ENCODE results near the gene LAMC1.

The LAMC1 gene

DNA sequence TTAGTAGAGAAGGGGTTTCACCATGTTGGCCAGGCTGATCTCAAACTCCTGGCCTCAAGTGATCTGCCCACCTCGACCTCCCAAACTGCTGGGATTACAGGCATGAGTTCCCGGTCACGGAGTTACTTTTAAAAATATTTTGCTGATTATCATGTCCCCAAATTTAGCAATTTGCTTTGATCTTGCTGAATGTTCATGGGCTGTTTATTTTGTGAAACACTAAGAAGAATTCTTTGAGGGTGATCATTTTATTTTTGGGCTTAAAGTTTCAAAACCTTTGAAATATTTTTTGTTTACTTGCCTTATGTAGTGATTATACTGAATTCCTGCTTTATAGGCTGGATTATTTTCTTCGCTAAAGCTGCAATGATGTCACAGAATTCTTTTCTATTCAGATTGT lies 11.4 kb upstream of the LAMC1 start:
- H3K4me3 ChIP-seq (ENCODE audit: low read depth, low read length): no peak overlapping the region
- ChIA-PET CTCF (interaction anchor here (0.7 kb wide), 1 partner anchor 335 kb away, joined by 3 read pairs; no protein-coding TSS in a partner anchor), POLR2A (no interaction called here)
- no peaks in the 10 kb centered on the region for H3K4me1 ChIP-seq (ENCODE audit: control insufficient read depth, insufficient read depth, low read length)
- H3K36me3 ChIP-seq (ENCODE audit: control insufficient read depth in 2 of 2, insufficient read depth in 1 of 2, low read length in 2 of 2): no peaks in the 10 kb centered on the region
- no peak for TF ChIP-seq ZNF747 (tag by site-specific recombination; IDR thresholded peaks at IDR 0.05)
- no peak for TF ChIP-seq FEZF1 (tag by site-specific recombination; IDR thresholded peaks at IDR 0.05)
- no peak for TF ChIP-seq WT1 (tag by site-specific recombination; IDR thresholded peaks at IDR 0.05)
- no peak for TF ChIP-seq GFI1B (tag by site-specific recombination; IDR thresholded peaks at IDR 0.05)
- TF ChIP-seq, protein P1, sequence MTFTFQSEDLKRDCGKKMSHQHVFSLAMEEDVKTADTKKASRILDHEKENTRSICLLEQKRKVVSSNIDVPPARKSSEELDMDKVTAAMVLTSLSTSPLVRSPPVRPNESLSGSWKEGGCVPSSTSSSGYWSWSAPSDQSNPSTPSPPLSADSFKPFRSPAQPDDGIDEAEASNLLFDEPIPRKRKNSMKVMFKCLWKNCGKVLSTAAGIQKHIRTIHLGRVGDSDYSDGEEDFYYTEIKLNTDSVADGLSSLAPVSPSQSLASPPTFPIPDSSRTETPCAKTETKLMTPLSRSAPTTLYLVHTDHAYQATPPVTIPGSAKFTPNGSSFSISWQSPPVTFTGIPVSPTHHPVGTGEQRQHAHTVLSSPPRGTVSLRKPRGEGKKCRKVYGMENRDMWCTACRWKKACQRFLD (tag by site-specific recombination; IDR thresholded peaks at IDR 0.05): no peak
- no peak for TF ChIP-seq ZNF664 (tag by site-specific recombination; IDR thresholded peaks at IDR 0.05)
- TF ChIP-seq ZNF391 (tag by site-specific recombination; IDR thresholded peaks at IDR 0.05; ENCODE audit: borderline replicate concordance, low read depth): no peak
- TF ChIP-seq ZNF274 (IDR thresholded peaks at IDR 0.05; ENCODE audit: low read length): no peak
- TF ChIP-seq ZNF274 (tag by site-specific recombination; IDR thresholded peaks at IDR 0.05; ENCODE audit: borderline replicate concordance): no peak
- H3K9me3 ChIP-seq (ENCODE audit: control insufficient read depth, insufficient read depth, low read depth, low read length): no peaks in the 10 kb centered on the region
- H3K27ac ChIP-seq (ENCODE audit: extremely low read depth, low read depth, low read length): no peak overlapping the region

- peak; percentile 68; the same call in 1 of the 2 replicates for TF ChIP-seq ZNF121 (tag by site-specific recombination; IDR thresholded peaks at IDR 0.05)
- no peak for TF ChIP-seq KLF8 (tag by site-specific recombination; IDR thresholded peaks at IDR 0.05)
- TF ChIP-seq ZNF138 (tag by site-specific recombination; IDR thresholded peaks at IDR 0.05; ENCODE audit: borderline replicate concordance): no peak
- ChIA-PET POLR2A (no interaction called here), CTCF (interaction anchor here (0.7 kb wide), 2 partner anchors 270 to 336 kb away, joined by 3 read pairs; no protein-coding TSS in a partner anchor)
- H3K9me3 ChIP-seq (ENCODE audit: control insufficient read depth, insufficient read depth, low read depth, low read length): no peaks in the 10 kb centered on the region
- H3K27ac ChIP-seq (ENCODE audit: extremely low read depth, low read depth, low read length): no peak overlapping the region
- H3K4me3 ChIP-seq (ENCODE audit: low read depth, low read length): no peak overlapping the region
- H3K36me3 ChIP-seq (ENCODE audit: control insufficient read depth in 2 of 2, insufficient read depth in 1 of 2, low read length in 2 of 2): no peaks in the 10 kb centered on the region
- no peaks in the 10 kb centered on the region for H3K4me1 ChIP-seq (ENCODE audit: control insufficient read depth, insufficient read depth, low read length)
Observed at GRCh38 chr1:183012301-183012994, 10.8 kb upstream of the LAMC1 start.

GRCh38 chr1:183019139-183019740 lies 4.0 kb upstream of the LAMC1 start:
- peak; percentile 45; the same call in 1 of the 2 replicates for TF ChIP-seq ZNF629 (tag by site-specific recombination; IDR thresholded peaks at IDR 0.05)
- TF ChIP-seq, protein P2, sequence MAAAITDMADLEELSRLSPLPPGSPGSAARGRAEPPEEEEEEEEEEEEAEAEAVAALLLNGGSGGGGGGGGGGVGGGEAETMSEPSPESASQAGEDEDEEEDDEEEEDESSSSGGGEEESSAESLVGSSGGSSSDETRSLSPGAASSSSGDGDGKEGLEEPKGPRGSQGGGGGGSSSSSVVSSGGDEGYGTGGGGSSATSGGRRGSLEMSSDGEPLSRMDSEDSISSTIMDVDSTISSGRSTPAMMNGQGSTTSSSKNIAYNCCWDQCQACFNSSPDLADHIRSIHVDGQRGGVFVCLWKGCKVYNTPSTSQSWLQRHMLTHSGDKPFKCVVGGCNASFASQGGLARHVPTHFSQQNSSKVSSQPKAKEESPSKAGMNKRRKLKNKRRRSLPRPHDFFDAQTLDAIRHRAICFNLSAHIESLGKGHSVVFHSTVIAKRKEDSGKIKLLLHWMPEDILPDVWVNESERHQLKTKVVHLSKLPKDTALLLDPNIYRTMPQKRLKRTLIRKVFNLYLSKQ (tag by site-specific recombination; IDR thresholded peaks at IDR 0.05; ENCODE audit: borderline replicate concordance): no peak
- TF ChIP-seq KLF8 (tag by site-specific recombination; IDR thresholded peaks at IDR 0.05): peak; percentile 62
- 0 out of 2 replicates have a peak, but pooled peaks have one; percentile 16 for TF ChIP-seq ZNF843 (tag by site-specific recombination; IDR thresholded peaks at IDR 0.05)
- peak; percentile 55 for TF ChIP-seq ZNF366 (tag by site-specific recombination; conservative IDR thresholded peaks at IDR 0.05)
- TF ChIP-seq ZNF18 (tag by site-specific recombination; IDR thresholded peaks at IDR 0.05): no peak
- TF ChIP-seq ZBTB20 (tag by site-specific recombination; IDR thresholded peaks at IDR 0.05): 0 out of 2 replicates have a peak, but pooled peaks have one; percentile 14
- no peak for TF ChIP-seq ZNF701 (tag by site-specific recombination; IDR thresholded peaks at IDR 0.05)
- no peak for TF ChIP-seq ZNF501 (tag by site-specific recombination; IDR thresholded peaks at IDR 0.05)
- Histone ChIP-seq H3K36me3 (ENCODE audit: control insufficient read depth in 2 of 2, insufficient read depth in 1 of 2, low read length in 2 of 2) (no peaks in the 10 kb centered on the region), H3K9me3 (ENCODE audit: control insufficient read depth, insufficient read depth, low read depth, low read length) (no peaks in the 10 kb centered on the region; the same call in 1 of the 2 replicates), H3K4me3 (ENCODE audit: low read depth, low read length) (no peak overlapping the region), H3K27ac (ENCODE audit: extremely low read depth, low read depth, low read length) (no peak overlapping the region; the same call in 1 of the 2 replicates), H3K4me1 (ENCODE audit: control insufficient read depth, insufficient read depth, low read length) (peaks cover 9% of the 10 kb centered on the region; the same call in 1 of the 2 replicates)
- POLR2A ChIA-PET: no interaction called here
- CTCF ChIA-PET: interaction anchor here (0.7 to 3.7 kb wide), 4 partner anchors 53 to 77 kb away, joined by 3 to 11 read pairs (median 4); no protein-coding TSS in a partner anchor

All from HEK293 (cell line).